Ovary (tissue), 3 donors: ENCODE data around the gene CD300LB.

ENCODE experiments used
- EP300 ChIP-seq: sonication (generic); formaldehyde crosslinking; IDR thresholded peaks from one replicate; pipeline ENCODE4 v1.6.1; 2017; ENCODE audit warnings: antibody characterized with exemption
- POLR2A ChIP-seq: fragments of 450-650 bp; IDR thresholded peaks from one replicate; pipeline ENCODE4 v1.6.1; 2017; ENCODE audit warnings: antibody characterized with exemption, mild to moderate bottlenecking, moderate library complexity
- TF ChIP-seq, protein P1 (sequence below), 3 donors: fragments of 450-650 bp in 2 of 3; fragments of 200-600 bp in 1 of 3; IDR thresholded peaks; one replicate each; pipeline versions ENCODE4 v1.5.1 to v1.8.0; 2016 to 2022; ENCODE audit warnings: antibody characterized with exemption in 3 of 3, mild to moderate bottlenecking in 1 of 3
- donor health status: DM: no; HTN: no; CAD: no.

DNA sequence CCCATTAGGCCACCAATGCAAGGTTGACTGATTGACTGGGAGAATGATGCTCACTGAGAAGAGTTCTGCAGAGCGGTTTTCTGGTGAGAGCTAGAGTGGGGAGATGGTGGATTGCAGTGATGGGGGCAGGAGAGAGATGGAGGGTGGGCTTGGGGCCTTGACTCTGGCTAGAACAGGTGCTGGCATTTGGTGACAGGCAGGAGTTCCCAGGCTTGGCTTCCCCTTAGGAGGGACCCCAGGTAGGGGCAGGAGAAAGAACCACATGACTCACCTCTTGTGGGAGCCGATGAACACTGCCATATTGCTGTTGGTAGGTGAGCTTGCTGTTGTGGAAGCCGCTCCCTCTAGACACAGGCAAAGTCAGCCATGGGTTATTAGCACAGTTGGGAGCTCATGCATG is 8.0 kb downstream of the CD300LB start:
- TF ChIP-seq, protein P1, sequence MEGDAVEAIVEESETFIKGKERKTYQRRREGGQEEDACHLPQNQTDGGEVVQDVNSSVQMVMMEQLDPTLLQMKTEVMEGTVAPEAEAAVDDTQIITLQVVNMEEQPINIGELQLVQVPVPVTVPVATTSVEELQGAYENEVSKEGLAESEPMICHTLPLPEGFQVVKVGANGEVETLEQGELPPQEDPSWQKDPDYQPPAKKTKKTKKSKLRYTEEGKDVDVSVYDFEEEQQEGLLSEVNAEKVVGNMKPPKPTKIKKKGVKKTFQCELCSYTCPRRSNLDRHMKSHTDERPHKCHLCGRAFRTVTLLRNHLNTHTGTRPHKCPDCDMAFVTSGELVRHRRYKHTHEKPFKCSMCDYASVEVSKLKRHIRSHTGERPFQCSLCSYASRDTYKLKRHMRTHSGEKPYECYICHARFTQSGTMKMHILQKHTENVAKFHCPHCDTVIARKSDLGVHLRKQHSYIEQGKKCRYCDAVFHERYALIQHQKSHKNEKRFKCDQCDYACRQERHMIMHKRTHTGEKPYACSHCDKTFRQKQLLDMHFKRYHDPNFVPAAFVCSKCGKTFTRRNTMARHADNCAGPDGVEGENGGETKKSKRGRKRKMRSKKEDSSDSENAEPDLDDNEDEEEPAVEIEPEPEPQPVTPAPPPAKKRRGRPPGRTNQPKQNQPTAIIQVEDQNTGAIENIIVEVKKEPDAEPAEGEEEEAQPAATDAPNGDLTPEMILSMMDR (IDR thresholded peaks at IDR 0.05): no peak
- TF ChIP-seq EP300 (no peak), POLR2A (no peak)
